HPDE6-E6E7 (cell line): Measurements from ENCODE around the gene SLC34A3.
"Not testable (repeated sequence)": the region's sequence is repeated elsewhere in the genome, so short reads cannot be mapped to it uniquely, and the experiment has no call there.

Experiments used
- DNase-seq: peaks from one replicate; pipeline ENCODE4 v3.0.0; 2011; ENCODE audit warnings: missing footprints; ENCODE audit errors: extremely low spot score

Gene SLC34A3

GRCh38 chr9:137255448-137256114 is 24.9 kb downstream of the SLC34A3 start:
- DNase-seq: no peak

GRCh38 chr9:137256362-137256761 is 25.7 kb downstream of the SLC34A3 start:
- DNase-seq: no peak

- DNase-seq: no peak
These were observed 26.2 kb downstream of the SLC34A3 start for GRCh38 chr9:137256856-137257255.

- DNase-seq: not testable (repeated sequence)
These were observed 31.6 kb downstream of the SLC34A3 start for GRCh38 chr9:137262173-137262908.

- no peak for DNase-seq
These were observed 32.2 kb downstream of the SLC34A3 start for GRCh38 chr9:137262909-137263285.

- no peak for DNase-seq
These were observed 32.8 kb downstream of the SLC34A3 start for GRCh38 chr9:137263506-137263905.

- DNase-seq: no peak
These were observed 33.4 kb downstream of the SLC34A3 start for GRCh38 chr9:137264067-137264466.

GRCh38 chr9:137265496-137266161 is 34.9 kb downstream of the SLC34A3 start:
- DNase-seq: no peak

GRCh38 chr9:137266162-137266527 is 35.4 kb downstream of the SLC34A3 start:
- no peak for DNase-seq

GRCh38 chr9:137266585-137267453 is 36.1 kb downstream of the SLC34A3 start:
- DNase-seq: no peak

- DNase-seq: no peak
These were observed 37.2 kb downstream of the SLC34A3 start for GRCh38 chr9:137267933-137268355.

- no peak for DNase-seq
These were observed 38.0 kb downstream of the SLC34A3 start for GRCh38 chr9:137268538-137269201.

GRCh38 chr9:137269231-137269772 is 38.6 kb downstream of the SLC34A3 start:
- no peak for DNase-seq

- no peak for DNase-seq
These were observed 40.4 kb downstream of the SLC34A3 start for GRCh38 chr9:137270929-137271695.

- DNase-seq: no peak
These were observed 41.0 kb downstream of the SLC34A3 start for GRCh38 chr9:137271696-137272076.

- DNase-seq: no peak
These were observed 41.8 kb downstream of the SLC34A3 start for GRCh38 chr9:137272241-137273094.

- DNase-seq: no peak
These were observed 42.4 kb downstream of the SLC34A3 start for GRCh38 chr9:137273095-137273490.

- peak; percentile 83 for DNase-seq
These were observed 43.1 kb downstream of the SLC34A3 start for GRCh38 chr9:137273611-137274320.

GRCh38 chr9:137275203-137275587 is 44.5 kb downstream of the SLC34A3 start:
- no peak for DNase-seq
